SKM-1 treated with dmso at 0.1 percent for 144 hours (cell line): ENCODE measurements around the gene POU4F3.

Source experiments
- DNase-seq: peaks from one replicate; lab custom pipeline; 2025; ENCODE audit not compliant: unreplicated experiment; lab: John Stamatoyannopoulos, UW

Gene POU4F3

DNA sequence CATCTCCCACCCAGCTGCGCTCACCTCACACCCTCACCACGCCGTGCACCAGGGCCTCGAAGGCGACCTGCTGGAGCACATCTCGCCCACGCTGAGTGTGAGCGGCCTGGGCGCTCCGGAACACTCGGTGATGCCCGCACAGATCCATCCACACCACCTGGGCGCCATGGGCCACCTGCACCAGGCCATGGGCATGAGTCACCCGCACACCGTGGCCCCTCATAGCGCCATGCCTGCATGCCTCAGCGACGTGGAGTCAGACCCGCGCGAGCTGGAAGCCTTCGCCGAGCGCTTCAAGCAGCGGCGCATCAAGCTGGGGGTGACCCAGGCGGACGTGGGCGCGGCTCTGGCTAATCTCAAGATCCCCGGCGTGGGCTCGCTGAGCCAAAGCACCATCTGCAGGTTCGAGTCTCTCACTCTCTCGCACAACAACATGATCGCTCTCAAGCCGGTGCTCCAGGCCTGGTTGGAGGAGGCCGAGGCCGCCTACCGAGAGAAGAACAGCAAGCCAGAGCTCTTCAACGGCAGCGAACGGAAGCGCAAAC lies 1.1 kb downstream of the POU4F3 start:
- no peak for DNase-seq

GRCh38 chr5:146340260-146341081 lies 1.8 kb downstream of the POU4F3 start:
- DNase-seq = no peak

DNA sequence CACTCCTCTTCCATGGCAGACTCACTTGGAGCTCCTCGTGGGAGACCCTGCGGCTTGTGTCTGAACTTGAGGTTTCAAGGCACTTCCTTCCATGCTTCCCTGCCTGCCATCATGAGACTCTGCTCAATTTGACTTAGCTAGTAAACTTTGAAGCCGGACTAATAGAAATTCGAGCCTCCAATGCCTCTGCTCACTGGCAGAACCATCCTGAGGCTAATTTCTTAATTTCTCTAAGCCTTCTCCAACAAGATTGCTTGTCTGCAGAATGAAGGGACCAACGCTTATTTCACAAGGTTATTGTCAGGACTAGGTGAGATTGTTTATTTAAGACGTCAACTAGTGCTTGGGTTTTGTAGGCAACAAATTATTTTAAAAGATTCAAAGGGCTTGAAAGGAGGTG lies 3.2 kb downstream of the POU4F3 start:
- DNase-seq = no peak

DNA sequence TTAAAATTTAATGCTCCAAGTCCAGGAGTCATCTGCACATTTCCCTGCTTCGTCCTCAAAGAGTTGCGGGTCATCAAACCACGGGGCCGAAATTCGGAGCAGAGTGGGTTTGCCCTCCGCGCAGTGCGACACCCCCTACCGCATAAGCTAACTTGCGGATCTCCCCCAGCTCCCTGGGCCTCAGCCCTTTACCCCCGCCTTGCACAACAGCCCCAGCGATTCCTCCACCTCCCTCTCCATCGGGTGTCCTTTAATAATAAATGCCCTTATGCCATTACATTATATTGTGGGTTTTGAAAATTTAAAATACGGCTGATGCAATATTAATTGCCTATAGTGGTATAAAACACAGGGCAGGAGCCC lies 3.9 kb downstream of the POU4F3 start:
- no peak for DNase-seq

DNA sequence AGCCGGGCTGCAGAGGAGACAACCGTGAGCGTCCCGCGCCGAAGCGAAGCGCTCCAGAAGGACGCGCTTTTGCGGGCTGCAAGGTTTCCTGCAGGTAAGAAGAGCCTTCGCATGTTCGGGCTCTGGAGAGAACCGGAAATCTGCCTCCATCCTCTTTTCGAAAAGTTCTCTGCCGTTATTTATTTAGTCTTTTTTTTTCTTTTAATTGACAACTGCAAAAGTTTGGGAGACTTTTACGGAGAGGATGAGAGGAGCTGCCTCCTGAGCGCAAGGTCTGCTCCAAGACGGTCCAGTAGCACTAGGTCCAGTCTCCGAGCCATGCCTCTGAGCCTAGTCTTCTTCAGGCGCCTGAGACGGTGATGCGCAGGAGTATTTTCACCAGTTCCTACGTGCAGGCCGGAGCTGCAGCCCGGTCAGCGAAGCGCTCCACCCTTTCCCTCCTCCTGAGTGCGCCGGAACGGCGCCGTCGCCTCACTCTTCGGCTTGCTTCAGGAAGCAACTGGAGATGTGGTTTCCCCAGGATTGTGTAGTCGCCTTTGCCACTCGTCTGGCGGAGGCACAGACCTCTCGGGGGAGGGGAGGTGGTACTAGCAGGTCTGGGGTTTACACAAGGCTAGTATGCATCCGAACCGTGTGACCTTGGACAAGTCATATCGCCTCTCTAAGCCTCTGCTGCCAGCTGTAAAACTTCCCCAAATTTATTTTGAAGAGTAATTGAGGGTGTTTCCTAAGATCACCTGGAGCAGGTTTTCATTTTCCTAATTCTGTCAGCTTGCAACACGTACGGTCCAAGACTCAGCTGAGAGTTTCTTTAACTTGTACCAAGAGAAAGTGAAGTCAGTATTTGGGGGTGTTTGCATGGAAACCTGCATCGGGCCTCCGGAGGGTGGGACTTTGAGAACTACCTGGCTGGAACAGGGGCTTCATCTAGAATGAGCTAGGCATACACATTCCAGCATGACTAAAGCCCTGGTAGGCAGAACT lies 4.5 kb downstream of the POU4F3 start:
- no peak for DNase-seq

DNA sequence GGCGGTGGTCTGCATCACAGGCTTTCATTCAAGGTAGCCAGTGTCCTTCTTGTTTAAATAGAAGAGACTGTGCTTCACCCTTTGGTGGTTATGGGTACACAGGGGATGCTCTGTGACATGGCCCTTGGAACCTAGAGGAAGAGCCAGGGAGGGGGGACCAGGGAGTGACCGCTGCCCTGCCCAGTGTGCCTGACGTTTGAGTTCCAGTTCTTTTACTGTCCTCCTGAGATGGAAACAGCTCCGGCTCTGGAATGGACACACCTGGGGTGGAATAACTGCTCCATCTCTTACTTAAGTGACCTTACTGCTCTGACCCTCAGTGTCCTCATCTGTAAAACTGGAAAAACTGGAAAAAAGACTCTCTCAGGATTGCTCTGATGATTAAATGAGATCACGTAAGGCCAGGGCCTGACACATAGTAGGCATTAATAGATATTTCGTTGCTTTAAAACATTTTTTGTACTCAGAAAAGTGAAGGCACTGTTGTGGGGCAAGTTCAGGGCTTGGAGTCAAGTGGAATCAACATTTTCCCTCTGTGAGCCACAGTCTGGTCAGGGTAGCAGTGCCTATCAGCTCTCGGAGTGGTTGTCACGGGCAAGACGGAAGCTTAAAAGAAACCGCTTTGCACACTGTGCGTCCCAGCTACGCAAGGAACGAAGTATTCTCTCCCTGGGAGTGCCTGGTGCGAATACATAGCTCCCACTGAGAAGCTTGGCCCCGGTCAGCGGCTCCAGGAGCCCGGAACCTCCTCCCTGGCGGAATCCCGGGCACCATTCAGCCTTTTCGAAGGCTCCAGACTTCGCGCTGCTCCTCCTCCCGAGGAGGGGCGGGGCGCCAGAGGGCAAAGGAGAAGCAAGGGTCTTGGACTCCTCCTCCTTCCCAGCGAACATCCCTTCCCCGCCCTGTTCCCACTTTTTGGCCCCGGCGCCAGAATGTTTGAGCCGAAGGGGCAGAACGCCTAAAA lies 5.8 kb downstream of the POU4F3 start:
- DNase-seq = no peak

DNA sequence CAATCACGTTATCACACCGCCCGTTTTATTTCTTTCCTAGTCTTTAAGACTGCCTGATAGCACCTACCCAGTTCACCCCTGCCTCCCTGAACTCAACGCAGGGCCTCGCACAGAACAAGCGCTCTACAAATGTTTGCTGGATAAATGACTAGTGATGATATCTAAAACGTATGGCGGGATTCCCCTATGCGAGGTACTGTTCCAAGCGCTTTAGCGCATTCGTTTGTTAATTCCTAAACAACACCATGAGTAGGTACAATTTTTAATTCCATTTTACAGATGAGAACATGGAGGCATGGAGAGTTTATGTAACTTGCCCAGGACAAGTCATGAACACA lies 6.6 kb downstream of the POU4F3 start:
- DNase-seq = no peak

- DNase-seq = no peak
These were observed 7.1 kb downstream of the POU4F3 start for GRCh38 chr5:146345578-146346366.

DNA sequence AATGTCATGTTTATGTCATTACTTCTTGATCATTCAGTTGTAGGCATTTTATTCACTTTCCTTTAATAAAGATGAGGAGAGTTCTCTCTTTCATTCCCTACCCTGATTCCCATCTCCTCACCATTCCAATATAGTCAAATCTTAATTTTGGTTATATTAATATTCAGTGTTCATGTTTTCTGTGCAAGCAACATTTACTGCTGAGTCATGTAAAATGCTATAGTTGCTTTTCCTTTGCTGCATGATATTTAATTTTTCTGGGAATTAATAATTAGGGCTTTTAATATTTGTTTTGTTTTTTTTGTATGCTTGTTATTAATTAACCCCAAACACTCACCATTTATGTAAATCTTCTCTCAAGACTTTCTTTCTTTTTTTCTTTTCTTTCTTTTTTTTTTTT lies 18.5 kb downstream of the POU4F3 start:
- no peak for DNase-seq

GRCh38 chr5:146359836-146360235 lies 21.2 kb downstream of the POU4F3 start:
- no peak for DNase-seq

GRCh38 chr5:146363161-146363874 lies 24.7 kb downstream of the POU4F3 start:
- peak; percentile 63 for DNase-seq

DNA sequence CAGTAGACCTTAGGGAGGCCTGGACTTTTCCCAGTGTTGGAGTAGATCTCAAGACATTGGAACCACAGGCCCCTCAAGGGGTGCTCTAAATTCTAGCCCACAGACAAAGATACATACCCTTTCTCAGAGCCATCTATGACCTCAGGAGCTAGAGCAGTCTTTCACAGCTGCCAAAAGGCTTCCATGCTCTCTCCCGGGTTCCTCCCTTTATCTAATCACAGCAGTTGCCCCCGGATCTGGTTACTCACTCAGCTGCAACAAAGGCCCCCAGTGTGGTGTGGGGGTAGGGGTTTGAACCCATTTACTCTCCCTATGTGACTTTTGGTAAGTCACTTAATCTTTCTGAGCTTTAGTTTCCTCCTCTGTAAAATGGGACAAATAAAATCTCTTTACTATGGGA lies 27.0 kb downstream of the POU4F3 start:
- no peak for DNase-seq

GRCh38 chr5:146366904-146367303 lies 28.3 kb downstream of the POU4F3 start:
- no peak for DNase-seq

DNA sequence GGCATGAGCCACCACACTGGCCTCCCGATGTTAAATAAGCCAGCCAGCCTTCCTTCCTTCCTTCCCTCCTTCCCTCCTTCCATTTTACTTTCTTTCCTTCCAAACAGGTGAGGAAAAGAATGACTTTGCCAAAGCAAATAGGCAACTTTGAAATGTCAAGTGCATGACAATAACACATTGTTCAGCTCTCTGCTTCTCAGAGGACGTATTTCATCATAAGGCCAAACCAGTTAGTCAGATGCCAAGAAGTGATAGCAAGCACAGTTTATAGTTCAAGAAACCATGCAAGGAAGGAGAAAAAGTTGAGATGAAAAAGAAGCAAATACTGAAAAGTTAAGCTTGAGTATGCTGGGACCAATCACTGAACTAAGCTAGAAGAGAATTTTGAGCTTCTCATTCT lies 29.5 kb downstream of the POU4F3 start:
- DNase-seq = no peak

- DNase-seq = no peak
These were observed 31.1 kb downstream of the POU4F3 start for GRCh38 chr5:146369691-146370090.

DNA sequence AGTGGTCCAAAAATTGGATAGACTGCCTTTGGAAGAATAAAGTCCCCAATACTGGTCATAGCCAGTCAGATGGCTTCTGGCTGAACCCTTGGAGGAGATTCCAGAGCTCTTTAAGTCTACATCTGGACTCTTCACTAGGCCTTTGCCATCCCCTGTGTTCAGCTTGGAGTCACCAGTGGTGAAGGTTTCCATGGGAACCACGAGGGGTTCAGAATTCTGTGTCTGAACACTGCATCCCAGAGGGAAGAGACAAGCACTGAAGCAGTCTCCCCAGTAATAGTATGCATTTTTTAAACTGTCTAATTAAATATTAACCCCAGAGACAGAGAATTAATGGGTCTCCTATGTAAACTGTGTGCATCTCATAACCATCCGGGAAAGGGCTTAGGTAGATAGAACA lies 38.2 kb downstream of the POU4F3 start:
- no peak for DNase-seq

GRCh38 chr5:146378986-146379385 lies 40.3 kb downstream of the POU4F3 start:
- DNase-seq = no peak

DNA sequence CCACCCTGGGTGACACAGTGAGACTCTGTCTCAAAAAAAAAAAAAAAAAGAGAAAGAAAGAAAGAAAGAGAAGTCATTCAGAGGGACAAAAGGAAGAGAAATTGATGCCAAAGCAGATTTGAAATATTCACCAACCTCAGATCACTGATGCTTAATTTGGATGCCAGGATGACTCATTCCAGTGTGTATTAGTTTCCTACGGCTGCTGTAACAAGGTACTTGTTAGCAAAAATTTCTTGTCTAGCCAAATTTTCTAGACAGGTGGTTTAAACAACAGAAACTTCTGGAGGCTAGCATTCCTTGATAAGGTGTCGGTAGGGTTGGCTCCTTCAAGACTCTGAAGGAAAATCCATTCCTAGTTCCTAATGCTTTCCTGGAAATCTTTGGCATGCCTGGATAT lies 42.1 kb downstream of the POU4F3 start:
- DNase-seq = no peak

DNA sequence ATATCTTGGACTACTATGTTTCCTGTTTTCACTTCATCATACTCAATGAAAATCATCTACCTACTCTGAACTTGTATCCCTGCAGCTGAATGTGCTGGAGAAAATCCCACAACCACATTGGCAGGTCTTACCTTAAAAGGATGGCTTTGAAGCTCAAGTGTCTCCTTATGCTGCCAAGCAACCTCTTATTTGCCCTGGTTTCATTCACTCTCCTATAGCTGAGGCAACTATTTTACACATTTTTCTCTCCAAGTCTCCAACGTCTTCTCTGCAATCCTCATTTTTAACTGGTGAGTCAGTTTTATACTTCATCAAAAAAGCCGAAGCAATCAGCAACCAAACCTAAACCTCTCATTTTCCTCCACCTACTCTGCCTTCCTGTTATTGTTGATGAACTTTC lies 49.7 kb downstream of the POU4F3 start:
- DNase-seq = no peak
